Upper lobe of left lung (tissue), 6 donors: ENCODE measurements around the gene PNKD. TPM values are rescaled to one million over a fixed set of nuclear protein-coding genes. Genes with fewer than 3 reads are reported as not detected.
A peak's percentile ranks its signal among the peaks of the same experiment; 100 is the strongest.

Source experiments
- ATAC-seq, 2 donors: fragments of 200-7000 bp; cut with Tn5 transposase; one replicate each; pipeline ENCODE4 v1.9.1; 2022; ENCODE audit warnings: mild to moderate bottlenecking in 2 of 2, moderate library complexity in 2 of 2; ENCODE audit not compliant: low FRiP score in 2 of 2
- DNase-seq, 2 donors: peaks; one replicate each; pipeline ENCODE4 v3.0.0-alpha.2; 2019 to 2020
- H3K27ac ChIP-seq, 4 donors: fragments of 200-600 bp; sonication (generic); one replicate each; pipeline ENCODE4 v1.5.1; 2016 to 2019
- H3K27me3 ChIP-seq, 4 donors: fragments of 200-600 bp; sonication (generic); one replicate each; pipeline ENCODE4 v1.5.1; 2017 to 2019
- H3K36me3 ChIP-seq, 4 donors: fragments of 200-600 bp; sonication (generic); one replicate each; pipeline ENCODE4 v1.5.1; 2016 to 2019
- H3K4me1 ChIP-seq, 4 donors: fragments of 200-600 bp; sonication (generic); one replicate each; pipeline ENCODE4 v1.5.1; 2018 to 2019
- H3K4me3 ChIP-seq, 4 donors: fragments of 200-600 bp; sonication (generic); one replicate each; pipeline ENCODE4 v1.5.1; 2017 to 2019; ENCODE audit warnings: mild to moderate bottlenecking in 2 of 4, moderate library complexity in 1 of 4
- H3K9me3 ChIP-seq, 4 donors: fragments of 200-600 bp; sonication (generic); one replicate each; pipeline ENCODE4 v1.5.1; 2018 to 2019
- CTCF ChIP-seq, 6 experiments: fragments of 450-650 bp in 4 of 6; fragments of 200-600 bp in 2 of 6; sonication (generic) in 2 of 6; IDR thresholded peaks; one replicate each; pipeline ENCODE4 v1.5.1; 2016 to 2019; ENCODE audit warnings: antibody characterized with exemption in 6 of 6
- EP300 ChIP-seq, 4 donors: sonication (generic); formaldehyde crosslinking; IDR thresholded peaks; one replicate each; pipeline ENCODE4 v1.5.1; 2017; ENCODE audit warnings: antibody characterized with exemption in 4 of 4, control low read depth in 2 of 4
- POLR2A ChIP-seq, 4 donors: fragments of 450-650 bp; IDR thresholded peaks; one replicate each; pipeline ENCODE4 v1.5.1; 2016 to 2017; ENCODE audit warnings: antibody characterized with exemption in 4 of 4, mild to moderate bottlenecking in 2 of 4
- POLR2AphosphoS5 ChIP-seq, 2 donors: sonication (generic); formaldehyde crosslinking; IDR thresholded peaks; one replicate each; pipeline ENCODE4 v1.5.1; 2017; ENCODE audit warnings: antibody characterized with exemption in 2 of 2
- WGBS, 2 donors: methylation state at CpG; one replicate each; pipeline ENCODE4 v1.1.5; 2017 to 2018; 5-methylcytosine and 5-hydroxymethylcytosine counted together
- total RNA-seq, 6 donors: library from RNA; depleted of rRNA in 4 of 6; stranded (reverse); fragments of >200 nt in 4 of 6; gene quantifications; one replicate each; pipeline versions ENCODE4 v1.1.0 to v1.2.1, GENCODE V29; 2016 to 2021
- donor health status: DM: no; HTN: no; CAD: no; lungs with moderate emphysema.
- donor health status: DM: no; HTN: yes; CAD: no; lungs with severe emphysema.

PNKD gene
- total RNA-seq, 6 donors from 2014 or later = 69.8 to 153 (median 87.2) TPM

- H3K4me3 ChIP-seq = no peak overlapping the region
- peak overlapping the region in 2 of 4 donors; percentile 18 to 42 for H3K27ac ChIP-seq
- peaks cover 56 to 100% (median 89%) of the 10 kb centered on the region in 4 donors for H3K36me3 ChIP-seq
- ATAC-seq (no peak), DNase-seq (no peak)
- no peak for TF ChIP-seq EP300 (IDR thresholded peaks at IDR 0.05)
- TF ChIP-seq POLR2AphosphoS5 (IDR thresholded peaks at IDR 0.05) = no peak
- TF ChIP-seq CTCF (IDR thresholded peaks at IDR 0.05) = no peak
- no peak for TF ChIP-seq POLR2A (IDR thresholded peaks at IDR 0.05)
- H3K9me3 ChIP-seq = no peaks in the 10 kb centered on the region
- WGBS, 2 donors = 90 to 91% methylated on average over 11 to 15 of the region's 16 CpGs
- H3K27me3 ChIP-seq = no peaks in the 10 kb centered on the region
- peaks cover 25 to 44% (median 31%) of the 10 kb centered on the region in 4 donors for H3K4me1 ChIP-seq
These were observed 8.4 kb downstream of the PNKD start for GRCh38 chr2:218278531-218279360.

GRCh38 chr2:218280260-218280870 is 10.0 kb downstream of the PNKD start:
- TF ChIP-seq EP300 (IDR thresholded peaks at IDR 0.05) = no peak
- TF ChIP-seq POLR2A (IDR thresholded peaks at IDR 0.05) = no peak
- TF ChIP-seq POLR2AphosphoS5 (IDR thresholded peaks at IDR 0.05) = no peak
- no peak for TF ChIP-seq CTCF (IDR thresholded peaks at IDR 0.05)
- 94 to 95% methylated on average over 14 of the region's 14 CpGs for WGBS, 2 donors
- no peak for ATAC-seq
- Histone ChIP-seq H3K27ac (peak overlapping the region in 2 of 4 donors; percentile 18 to 21), H3K36me3 (peaks cover 43 to 89% (median 73%) of the 10 kb centered on the region in 4 donors), H3K9me3 (no peaks in the 10 kb centered on the region), H3K27me3 (no peaks in the 10 kb centered on the region), H3K4me3 (no peak overlapping the region), H3K4me1 (peaks cover 41 to 49% (median 44%) of the 10 kb centered on the region in 4 donors)
- DNase-seq = no peak

DNA sequence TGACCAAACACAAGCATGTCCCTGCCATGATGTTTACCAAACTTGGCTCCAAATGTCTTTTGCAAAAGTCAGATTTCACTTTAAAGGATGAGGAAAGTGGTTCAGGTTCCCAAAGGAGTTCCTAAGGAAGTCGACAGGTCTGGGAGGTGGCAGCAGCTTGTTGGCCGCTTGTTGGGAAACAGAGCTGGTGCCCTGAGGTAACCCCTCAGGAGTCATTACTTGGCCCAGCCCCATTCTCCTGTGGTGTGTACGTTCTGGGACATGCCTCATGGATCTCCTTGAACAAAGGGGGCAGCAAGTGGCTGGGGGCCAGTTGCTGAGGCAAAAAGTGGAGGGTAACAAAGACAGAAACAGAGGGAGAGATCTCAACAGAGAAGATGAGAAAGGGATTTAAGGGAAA is 11.1 kb downstream of the PNKD start:
- WGBS, 2 donors = 35 to 47% methylated on average over 3 of the region's 3 CpGs
- H3K4me3 ChIP-seq = no peak overlapping the region
- peak in 1 of 2 donors; percentile 78 for DNase-seq
- no peaks in the 10 kb centered on the region for H3K27me3 ChIP-seq
- H3K36me3 ChIP-seq = peaks cover 34 to 79% (median 62%) of the 10 kb centered on the region in 4 donors
- ATAC-seq = no peak
- no peaks in the 10 kb centered on the region for H3K9me3 ChIP-seq
- peaks cover 51 to 59% (median 53%) of the 10 kb centered on the region in 4 donors for H3K4me1 ChIP-seq
- peak overlapping the region; percentile 79 to 99 (median 90) for H3K27ac ChIP-seq
- TF ChIP-seq POLR2AphosphoS5 (IDR thresholded peaks at IDR 0.05) (no peak), EP300 (IDR thresholded peaks at IDR 0.05) (no peak), CTCF (IDR thresholded peaks at IDR 0.05) (no peak), POLR2A (IDR thresholded peaks at IDR 0.05) (no peak)

DNA sequence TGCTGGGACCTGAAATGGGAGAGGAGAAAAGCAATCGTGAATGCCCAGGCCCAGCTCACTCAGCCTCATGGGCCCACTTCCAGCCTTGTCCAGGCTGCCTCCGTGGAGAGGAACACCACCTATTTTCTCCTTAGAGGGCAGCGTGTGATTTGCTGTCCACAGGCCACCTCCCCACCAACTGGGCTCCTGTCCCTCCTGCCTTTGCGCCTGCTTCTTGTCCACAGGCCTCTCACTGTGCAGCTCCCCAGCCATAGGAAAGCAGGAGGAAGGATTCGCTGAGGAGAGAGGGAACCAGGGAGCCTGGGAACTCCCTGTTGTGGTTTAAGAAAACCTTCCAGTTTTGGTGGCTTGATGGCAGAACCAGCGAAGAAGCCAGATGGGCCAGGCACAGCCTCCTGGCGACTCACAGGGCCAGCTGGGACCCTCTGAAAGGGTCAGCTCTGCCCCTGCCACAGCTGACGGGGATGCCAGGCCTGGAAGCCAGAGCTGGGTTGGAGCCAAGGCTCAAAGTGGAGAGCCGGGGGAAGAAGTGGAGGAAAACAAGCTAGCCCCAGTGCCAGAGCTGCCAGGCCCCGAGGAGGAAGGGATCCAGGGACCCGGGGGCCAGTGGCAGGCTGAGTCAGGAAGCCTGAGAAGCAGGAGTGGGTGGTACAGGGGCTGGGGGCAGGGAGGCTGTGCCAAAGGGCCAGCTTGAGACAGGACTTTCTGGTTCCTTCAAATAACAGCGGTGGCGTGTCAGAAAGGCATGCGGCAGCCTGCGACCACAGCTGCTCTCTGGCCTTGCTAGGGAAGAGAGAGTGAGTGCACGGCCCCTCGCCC is 12.1 kb downstream of the PNKD start:
- Histone ChIP-seq H3K36me3 (peaks cover 25 to 70% (median 52%) of the 10 kb centered on the region in 4 donors), H3K27ac (peak overlapping the region; percentile 79 to 99 (median 90)), H3K9me3 (no peaks in the 10 kb centered on the region), H3K27me3 (no peaks in the 10 kb centered on the region), H3K4me1 (peaks cover 52 to 64% (median 62%) of the 10 kb centered on the region in 4 donors), H3K4me3 (no peak overlapping the region)
- peak in 1 of 2 donors; percentile 86 for DNase-seq
- peak in 1 of 2 donors; percentile 51 for ATAC-seq
- 47 to 52% methylated on average over 10 to 17 of the region's 17 CpGs for WGBS, 2 donors
- TF ChIP-seq CTCF (IDR thresholded peaks at IDR 0.05) (no peak), EP300 (IDR thresholded peaks at IDR 0.05) (peak in 1 of 4 donors; percentile 34), POLR2A (IDR thresholded peaks at IDR 0.05) (no peak), POLR2AphosphoS5 (IDR thresholded peaks at IDR 0.05) (peak; percentile 22 to 59)
